HG03565 (cell line): ENCODE measurements around the gene LIPG.

Experiments used
- ATAC-seq: cut with Tn5 transposase; IDR thresholded peaks from one replicate; pipeline ENCODE4 v1.9.1; 2021; ENCODE audit warnings: mild to moderate bottlenecking, moderate library complexity; ENCODE audit not compliant: unreplicated experiment

The LIPG gene

DNA sequence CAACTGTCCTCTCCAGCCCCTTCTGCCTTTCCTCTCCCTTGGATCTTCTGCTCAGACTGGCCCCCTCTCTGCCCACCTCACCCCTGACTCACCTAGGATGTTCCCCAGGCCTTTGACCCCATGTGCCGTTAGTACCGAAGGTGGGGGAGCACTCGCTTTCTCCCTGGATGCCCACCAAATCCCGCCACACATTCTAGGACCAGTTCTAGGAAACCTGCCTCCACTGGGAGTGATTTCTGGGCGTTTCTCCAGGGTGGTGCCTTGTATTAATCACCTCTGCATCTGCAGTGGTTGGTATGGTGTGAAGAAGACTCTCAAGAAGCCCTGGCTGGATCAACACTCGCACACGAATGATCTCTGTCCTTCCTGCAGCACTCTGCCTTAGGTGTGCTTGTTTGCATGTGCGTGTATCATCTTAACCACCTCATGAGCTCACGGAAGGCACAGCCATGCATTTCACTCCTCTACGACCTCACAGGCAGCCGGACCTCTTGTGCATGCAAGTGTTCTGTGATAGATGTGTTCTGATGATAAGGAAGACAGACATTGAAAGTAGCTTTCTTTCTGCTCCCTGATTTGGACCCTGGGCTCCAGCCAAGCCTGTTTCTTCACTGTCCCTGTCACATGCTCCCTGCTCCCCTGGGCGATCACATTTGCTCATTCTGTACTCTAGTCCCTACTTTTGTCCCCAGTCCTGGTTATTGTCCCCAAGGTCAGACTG, 69.4 kb downstream of the LIPG start:
- no peak for ATAC-seq

DNA sequence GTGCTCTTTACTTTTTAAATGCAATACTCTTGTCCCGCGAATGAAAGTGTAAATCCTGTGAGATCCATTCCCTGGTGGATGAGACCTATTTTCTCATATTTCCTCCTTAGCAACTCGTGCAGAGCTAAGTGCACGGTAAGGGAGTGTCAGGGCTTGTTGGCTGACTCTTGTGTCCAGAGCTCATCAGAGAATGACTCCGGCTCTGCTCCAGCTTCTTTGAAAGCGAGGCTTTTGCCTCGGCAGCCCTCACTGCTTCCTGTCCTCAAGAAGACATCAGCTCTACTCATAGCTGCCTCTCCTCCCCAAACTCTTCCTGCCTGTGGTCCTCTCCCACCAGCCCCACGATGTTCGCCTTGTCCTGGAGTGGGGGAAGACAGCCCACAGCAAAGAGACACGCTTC, 70.7 kb downstream of the LIPG start:
- no peak for ATAC-seq

DNA sequence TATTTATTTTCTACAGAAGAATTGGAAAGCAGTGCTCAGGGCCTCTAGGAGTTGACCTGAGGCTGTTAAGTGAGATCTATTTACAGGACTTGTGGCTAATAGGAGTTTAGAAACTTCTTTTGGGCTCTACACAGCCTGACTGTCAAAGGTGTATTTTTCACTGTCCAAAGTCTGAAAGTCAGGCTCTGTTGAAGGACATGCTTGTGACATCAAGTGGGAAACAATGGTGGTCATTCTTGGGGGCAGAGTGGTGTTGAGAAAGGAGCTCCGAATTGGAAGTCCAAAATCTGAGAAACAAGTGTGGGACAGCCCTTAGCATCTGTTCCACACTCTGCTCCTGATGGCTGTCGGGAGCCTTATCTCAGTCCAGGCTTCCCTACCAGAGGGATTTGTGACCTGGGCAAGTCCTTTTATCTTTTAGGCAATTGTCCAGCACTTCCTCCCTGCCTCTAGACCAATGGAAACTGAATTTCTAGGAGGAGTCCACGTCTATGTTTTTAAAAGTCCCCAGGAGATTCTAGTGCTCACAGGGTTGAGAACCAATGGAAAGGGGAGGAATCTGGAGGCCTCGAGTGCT, 76.4 kb downstream of the LIPG start:
- ATAC-seq = no peak

DNA sequence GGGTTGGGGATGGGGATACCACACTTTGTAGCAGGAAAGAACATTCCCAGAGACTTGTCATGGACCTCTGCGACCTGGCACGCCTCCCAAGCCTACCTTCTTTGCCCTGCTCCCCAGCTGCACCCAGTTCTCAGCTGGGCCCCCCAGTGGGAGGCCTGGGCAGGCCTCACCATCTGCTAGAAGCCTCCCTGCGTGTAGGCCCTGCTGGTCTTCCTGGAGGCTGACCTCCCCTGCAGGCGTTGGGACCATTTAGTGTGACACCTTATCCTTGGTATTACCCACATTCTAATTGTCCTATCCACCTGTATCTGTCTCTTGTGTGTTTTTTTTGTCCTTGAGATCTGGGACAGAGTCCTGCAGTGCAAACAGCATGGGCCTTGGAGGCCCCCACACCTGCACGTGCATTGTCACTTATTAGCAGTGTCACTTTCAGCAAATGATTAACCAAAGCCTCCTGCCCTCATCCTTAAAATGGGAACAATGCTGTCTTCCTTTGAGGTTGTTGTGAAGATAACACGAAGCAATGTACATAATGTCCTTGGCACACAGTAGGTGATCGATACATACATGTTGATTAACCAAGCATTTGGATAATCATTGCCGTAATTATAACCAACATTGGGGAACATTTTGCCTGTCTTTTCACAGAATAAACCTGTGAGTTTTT, 77.2 kb downstream of the LIPG start:
- no peak for ATAC-seq

DNA sequence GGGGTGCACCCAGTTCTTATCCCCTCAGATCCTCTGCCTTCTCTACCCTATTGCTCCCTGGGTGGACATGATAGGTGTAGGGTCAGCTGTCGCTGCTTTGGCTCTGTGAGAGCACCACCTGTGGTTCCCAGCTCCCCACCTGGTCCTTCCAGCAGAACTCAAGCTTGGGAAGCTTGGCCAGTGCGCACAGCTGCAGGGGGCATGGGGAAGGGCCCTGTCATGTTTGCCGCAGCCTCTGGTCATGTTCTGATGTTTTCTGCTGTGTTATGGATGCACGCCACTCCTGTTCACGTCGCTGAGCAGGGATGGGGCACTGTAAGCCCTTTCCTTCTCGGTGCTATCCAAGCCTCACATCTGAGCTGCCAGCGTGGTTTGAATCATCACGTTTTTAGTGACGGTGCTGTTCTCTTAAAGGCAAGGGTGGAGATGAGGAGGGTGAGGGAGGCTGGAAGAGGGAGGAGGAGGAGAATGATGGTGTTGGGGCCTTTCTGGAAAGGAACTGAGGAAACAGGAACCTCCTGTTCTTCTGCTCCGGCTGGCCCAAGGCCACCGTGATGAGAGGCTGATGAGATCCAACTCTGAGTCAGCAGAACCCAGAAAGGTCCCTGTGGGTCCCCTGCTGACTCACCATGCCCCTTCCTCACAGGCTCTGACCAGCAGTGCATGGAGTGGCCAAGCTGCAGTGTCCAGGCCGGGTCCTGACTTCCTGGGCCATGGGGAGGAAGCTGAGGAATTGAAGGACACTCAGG, 78.0 kb downstream of the LIPG start:
- ATAC-seq = no peak

DNA sequence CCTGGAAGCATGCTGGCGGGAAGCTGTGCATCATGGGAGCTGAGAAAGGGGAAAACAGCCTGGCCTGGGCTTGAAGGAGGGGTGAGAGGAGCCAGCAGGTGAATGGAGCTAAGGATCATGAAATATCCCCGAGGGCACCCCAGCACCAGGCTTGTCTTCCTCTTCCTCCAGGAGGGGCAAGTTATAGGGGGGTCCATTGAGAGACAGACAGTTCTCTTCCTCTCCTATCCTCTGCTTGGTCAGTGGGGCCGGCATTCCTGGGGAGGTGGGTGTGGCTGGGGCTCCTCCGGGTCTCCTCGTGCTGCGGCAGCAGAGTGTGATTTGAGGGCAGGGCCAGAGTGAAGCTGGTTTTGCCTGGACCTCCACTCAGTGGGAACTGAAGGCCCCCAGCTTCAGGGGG, 78.9 kb downstream of the LIPG start:
- ATAC-seq = no peak

DNA sequence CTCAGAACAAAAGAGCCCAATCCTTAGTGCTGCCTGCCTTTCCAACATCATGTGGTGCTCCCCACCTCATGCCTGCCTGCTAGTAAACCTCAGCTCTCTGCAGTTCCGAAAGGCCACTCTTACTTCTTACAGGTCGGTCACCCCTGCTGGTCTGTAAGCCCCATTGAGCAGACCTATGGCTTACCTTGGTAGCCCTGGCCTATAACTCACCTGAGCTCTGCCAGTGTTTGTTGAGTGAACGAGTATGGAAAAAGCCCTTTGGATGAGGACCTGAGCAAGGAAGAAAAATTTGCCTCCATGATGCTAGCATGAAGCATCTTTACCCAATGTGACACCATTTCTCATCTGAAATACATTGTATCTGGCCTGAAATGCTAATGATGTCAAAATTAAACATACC, 83.3 kb downstream of the LIPG start:
- no peak for ATAC-seq

DNA sequence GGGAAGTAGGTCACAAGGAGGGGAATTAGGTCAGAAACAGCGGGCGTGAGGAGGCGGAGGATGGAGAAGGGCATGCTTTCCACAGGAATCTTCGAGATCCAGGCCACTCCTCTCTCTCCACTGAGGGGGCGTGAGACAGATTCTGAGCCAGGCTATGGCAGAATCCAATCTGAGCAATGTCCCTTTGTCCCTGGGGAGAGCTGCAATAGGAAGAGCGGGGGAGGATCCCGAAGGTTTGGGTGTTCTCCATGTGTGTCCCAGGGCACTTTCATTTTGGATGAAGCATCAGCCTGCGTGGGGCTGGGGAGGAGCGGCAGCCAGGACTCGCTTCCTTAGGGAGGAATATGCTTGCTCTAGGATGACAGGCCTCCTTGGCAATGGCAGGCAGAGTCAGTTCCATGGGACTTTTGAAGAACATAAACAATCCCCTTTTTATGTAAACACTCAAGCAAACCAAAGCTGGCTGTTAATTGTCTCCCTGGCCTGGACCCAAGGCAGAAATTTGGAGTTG, 84.0 kb downstream of the LIPG start:
- no peak for ATAC-seq

DNA sequence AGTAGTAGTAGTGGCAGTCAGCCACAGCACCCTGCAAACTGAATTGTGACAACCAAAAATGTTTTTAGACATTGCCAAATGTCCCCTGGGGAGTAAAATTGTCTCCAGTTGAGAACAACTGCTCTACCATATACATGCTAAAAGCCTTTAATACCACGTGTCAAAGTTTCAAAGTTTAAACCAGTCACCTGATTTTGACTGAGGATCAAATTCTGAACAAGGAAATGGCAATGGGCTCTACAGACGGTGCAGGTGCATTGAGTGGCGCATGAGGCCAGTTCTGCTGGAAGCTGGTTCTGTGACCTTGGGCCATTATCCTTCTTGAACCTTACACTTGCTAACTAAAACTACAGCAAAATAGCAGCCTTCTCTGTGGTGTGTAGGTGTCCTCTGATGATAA, 85.0 kb downstream of the LIPG start:
- no peak for ATAC-seq

DNA sequence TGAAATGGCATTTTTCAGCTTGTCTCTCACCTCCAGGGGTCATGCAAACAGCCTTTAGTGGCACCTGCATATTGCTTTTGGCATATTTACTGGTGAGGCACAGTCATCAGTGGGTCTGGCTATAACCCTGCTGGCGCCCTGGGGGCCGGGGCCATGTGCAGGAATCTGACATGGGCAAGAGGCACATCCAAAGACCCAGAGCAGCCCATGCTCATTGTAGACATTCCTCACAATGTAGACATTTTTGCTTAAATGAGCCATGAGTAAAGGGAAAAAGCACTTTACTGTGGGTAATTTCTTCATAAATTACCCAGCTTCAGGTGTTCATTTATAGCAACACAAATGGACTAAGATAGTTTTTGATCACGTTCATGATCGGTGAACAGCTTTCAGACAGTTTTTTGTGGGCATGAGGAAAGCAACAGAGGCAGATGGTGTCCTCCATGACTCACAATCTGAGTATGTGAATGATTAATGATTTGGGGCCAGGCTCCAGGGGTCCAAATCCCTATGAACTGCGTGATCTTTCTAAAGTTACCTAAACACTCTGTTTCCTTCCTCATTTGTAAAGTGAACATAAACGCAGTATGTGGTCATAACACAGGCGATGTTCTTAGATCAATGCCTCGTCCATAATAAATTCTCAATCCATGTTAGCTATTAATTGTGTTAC, 85.8 kb downstream of the LIPG start:
- no peak for ATAC-seq

DNA sequence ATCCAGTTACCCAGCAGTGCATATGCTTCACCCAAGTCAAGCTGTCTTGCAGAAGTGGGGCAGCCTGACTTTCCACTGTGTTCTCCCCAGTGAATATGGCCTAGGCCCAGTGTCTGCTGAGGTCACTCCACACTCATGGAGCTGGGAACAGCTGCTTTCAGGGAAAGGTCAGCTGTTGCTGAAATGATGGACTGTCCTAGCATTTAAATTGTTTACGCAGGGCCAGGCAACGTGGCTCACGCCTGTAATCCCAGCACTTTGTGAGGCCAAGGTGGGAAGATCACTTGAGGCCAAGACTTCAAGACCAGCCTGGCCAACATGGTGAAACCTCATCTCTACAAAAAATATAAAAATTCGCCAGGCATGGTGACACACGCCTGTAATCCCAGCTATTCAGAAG, 86.5 kb downstream of the LIPG start:
- no peak for ATAC-seq
